Gastroesophageal sphincter (tissue), 4 donors: ENCODE results near the gene PFN2. TPM values are rescaled to one million over a fixed set of nuclear protein-coding genes. Genes with fewer than 3 reads are reported as not detected.

Experiments used
- ATAC-seq: fragments of 150-250 bp; one replicate; pipeline ENCODE4 v1.9.1; 2016; ENCODE audit warnings: mild to moderate bottlenecking, moderate library complexity
- H3K27ac ChIP-seq, 4 donors: fragments of 200-600 bp; sonication (generic) in 3 of 4; 1 replicate in 3 of 4; 2 replicates in 1 of 4; pipeline ENCODE4 v1.5.1; 2016 to 2019
- H3K27me3 ChIP-seq: fragments of 200-600 bp; sonication (generic); one replicate; pipeline ENCODE4 v1.5.1; 2019
- H3K36me3 ChIP-seq, 2 donors: fragments of 200-600 bp; sonication (generic); one replicate each; pipeline ENCODE4 v1.5.1; 2019; ENCODE audit warnings: control low read depth in 1 of 2
- H3K4me1 ChIP-seq, 3 donors: fragments of 200-600 bp; sonication (generic); 1 replicate in 2 of 3; 2 replicates in 1 of 3; pipeline ENCODE4 v1.5.1; 2016 to 2019; ENCODE audit warnings: control low read depth in 2 of 3
- H3K4me3 ChIP-seq, 2 donors: fragments of 200-600 bp; sonication (generic); one replicate each; pipeline ENCODE4 v1.5.1; 2019; ENCODE audit warnings: mild to moderate bottlenecking in 1 of 2, moderate library complexity in 1 of 2
- H3K9me3 ChIP-seq, 3 donors: fragments of 200-600 bp; sonication (generic); one replicate each; pipeline ENCODE4 v1.5.1; 2017 to 2019; ENCODE audit warnings: control low read depth in 2 of 3
- EP300 ChIP-seq: sonication (generic); formaldehyde crosslinking; IDR thresholded peaks from one replicate; pipeline ENCODE4 v1.6.1; 2017; ENCODE audit warnings: antibody characterized with exemption, mild to moderate bottlenecking
- POLR2A ChIP-seq, 2 donors: fragments of 450-650 bp; IDR thresholded peaks; one replicate each; pipeline ENCODE4 v1.6.1; 2017; ENCODE audit warnings: antibody characterized with exemption in 2 of 2, mild to moderate bottlenecking in 2 of 2, moderate library complexity in 1 of 2
- POLR2AphosphoS5 ChIP-seq: sonication (generic); formaldehyde crosslinking; IDR thresholded peaks from one replicate; pipeline ENCODE4 v1.6.1; 2017; ENCODE audit warnings: antibody characterized with exemption
- WGBS, 2 donors: methylation state at CpG; one replicate each; pipeline ENCODE4 v1.1.5; 2018; ENCODE audit warnings: low coverage in 1 of 2; 5-methylcytosine and 5-hydroxymethylcytosine counted together
- total RNA-seq, 4 donors: library from RNA; depleted of rRNA; stranded (reverse); fragments of >200 nt; gene quantifications; one replicate each; pipeline ENCODE4 v1.1.0, GENCODE V29; 2016
- TF ChIP-seq, protein P1 (sequence below), 4 experiments: fragments of 200-600 bp in 2 of 4; fragments of 450-650 bp in 2 of 4; sonication (generic) in 1 of 4; IDR thresholded peaks; one replicate each; pipeline ENCODE4 v1.5.1; 2017 to 2019; ENCODE audit warnings: antibody characterized with exemption in 4 of 4, mild to moderate bottlenecking in 2 of 4, moderate library complexity in 2 of 4

The PFN2 gene
- total RNA-seq, 4 donors from 2014 or later: 43.5 to 80.6 (median 54.6) TPM

DNA sequence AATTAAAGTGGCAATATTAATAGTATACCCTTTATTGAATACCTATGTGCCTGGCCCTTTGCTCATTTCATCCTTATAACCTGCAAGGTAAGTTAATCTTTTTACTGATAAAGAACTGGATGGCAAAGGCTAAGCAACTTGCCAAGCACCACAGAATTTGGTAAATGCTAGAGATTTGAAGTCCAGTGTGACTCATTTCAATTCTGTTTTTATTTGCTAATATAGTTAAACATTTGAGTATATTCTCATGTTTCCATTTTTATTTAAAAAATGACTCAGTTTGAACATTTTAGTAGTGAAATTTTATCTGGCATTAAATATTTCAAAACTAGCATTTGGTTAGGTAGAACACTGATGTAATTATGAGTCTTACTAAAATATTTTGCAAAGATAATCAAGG lies 11.3 kb downstream of the PFN2 start:
- Histone ChIP-seq H3K27me3 (no peaks in the 10 kb centered on the region), H3K36me3 (peaks cover 0 to 18% of the 10 kb centered on the region in 2 donors), H3K27ac (no peak overlapping the region), H3K9me3 (no peaks in the 10 kb centered on the region), H3K4me3 (no peak overlapping the region), H3K4me1 (peaks cover 5 to 31% (median 5%) of the 10 kb centered on the region in 3 donors)
- TF ChIP-seq, protein P1, sequence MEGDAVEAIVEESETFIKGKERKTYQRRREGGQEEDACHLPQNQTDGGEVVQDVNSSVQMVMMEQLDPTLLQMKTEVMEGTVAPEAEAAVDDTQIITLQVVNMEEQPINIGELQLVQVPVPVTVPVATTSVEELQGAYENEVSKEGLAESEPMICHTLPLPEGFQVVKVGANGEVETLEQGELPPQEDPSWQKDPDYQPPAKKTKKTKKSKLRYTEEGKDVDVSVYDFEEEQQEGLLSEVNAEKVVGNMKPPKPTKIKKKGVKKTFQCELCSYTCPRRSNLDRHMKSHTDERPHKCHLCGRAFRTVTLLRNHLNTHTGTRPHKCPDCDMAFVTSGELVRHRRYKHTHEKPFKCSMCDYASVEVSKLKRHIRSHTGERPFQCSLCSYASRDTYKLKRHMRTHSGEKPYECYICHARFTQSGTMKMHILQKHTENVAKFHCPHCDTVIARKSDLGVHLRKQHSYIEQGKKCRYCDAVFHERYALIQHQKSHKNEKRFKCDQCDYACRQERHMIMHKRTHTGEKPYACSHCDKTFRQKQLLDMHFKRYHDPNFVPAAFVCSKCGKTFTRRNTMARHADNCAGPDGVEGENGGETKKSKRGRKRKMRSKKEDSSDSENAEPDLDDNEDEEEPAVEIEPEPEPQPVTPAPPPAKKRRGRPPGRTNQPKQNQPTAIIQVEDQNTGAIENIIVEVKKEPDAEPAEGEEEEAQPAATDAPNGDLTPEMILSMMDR (IDR thresholded peaks at IDR 0.05): no peak
- no peak for TF ChIP-seq POLR2AphosphoS5
- no peak for TF ChIP-seq POLR2A (IDR thresholded peaks at IDR 0.05)
- no peak for TF ChIP-seq EP300
- ATAC-seq: no peak

DNA sequence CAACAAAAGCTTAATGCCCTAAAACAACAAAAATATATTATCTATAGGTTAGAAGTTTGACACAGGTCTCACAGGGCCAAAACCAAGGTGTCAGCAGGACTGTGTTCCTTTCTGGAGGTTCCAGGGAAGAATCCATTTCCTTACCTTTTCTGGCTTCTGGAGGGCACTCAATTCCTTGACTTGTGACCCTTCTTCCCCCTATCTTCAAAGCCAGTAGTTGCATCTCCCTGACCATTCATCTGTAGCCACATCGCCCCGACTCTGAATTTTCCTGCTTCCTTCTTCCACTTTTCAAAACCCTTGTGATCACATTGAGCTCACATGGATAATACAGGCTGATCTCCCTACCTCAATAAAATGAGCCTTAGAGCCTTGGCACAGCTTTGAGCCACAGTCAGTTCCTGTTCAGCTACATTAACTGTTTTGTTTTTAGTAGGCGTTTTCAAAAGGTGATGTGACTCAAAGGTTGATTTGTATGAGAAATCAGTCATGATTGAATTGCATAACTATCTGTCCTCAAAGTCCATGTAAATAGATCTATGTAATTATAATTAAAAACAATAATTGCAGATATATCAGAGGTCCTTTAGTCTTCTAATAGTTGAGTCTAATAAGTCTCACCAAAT lies 12.4 kb downstream of the PFN2 start:
- no peak overlapping the region for H3K27ac ChIP-seq
- peaks cover 0 to 22% (median 4%) of the 10 kb centered on the region in 3 donors for H3K4me1 ChIP-seq
- H3K9me3 ChIP-seq: no peaks in the 10 kb centered on the region
- 74 to 100% methylated on average over 3 of the region's 3 CpGs for WGBS, 2 donors
- no peak for ATAC-seq
- no peak for TF ChIP-seq POLR2A (IDR thresholded peaks at IDR 0.05)
- no peak for TF ChIP-seq POLR2AphosphoS5
- TF ChIP-seq, protein P1 (IDR thresholded peaks at IDR 0.05): no peak
- no peak for TF ChIP-seq EP300
- H3K36me3 ChIP-seq: peaks cover 0 to 18% of the 10 kb centered on the region in 2 donors
- no peak overlapping the region for H3K4me3 ChIP-seq
- H3K27me3 ChIP-seq: no peaks in the 10 kb centered on the region

DNA sequence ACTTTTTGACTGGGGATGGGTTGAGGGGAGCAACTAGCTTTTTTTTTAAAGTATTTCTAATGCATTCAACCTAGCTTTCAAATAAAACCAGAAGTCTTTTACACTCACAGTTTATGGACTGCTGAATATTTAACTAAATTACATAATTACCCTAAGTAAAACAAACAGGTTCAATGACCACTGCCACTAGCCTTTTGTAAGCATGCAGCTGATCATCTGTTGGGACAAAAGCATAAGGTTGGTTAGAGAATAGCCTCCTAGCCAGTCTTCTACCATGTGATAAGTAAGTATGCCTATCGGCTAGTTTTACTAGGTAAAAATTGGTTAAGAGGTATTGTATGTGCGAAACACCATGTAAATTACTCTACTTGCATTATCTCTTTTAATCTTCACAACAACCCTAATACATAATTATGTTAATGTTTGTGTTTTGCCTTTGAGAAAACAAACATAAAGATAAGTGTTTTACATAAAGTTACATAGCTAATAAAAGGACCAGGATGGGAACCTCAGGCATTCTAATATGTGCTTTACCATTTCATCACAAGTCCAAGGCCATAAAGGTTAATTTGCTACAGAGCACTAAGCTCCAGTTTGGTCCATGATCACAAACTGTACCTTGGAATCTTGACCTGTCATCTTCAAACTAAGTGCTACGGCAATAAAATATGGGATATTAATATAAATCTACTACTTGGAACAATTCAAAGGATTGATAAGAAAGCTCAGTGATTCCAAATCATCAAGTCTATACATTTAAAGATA lies 13.2 kb downstream of the PFN2 start:
- 94 to 96% methylated on average over 3 of the region's 3 CpGs for WGBS, 2 donors

DNA sequence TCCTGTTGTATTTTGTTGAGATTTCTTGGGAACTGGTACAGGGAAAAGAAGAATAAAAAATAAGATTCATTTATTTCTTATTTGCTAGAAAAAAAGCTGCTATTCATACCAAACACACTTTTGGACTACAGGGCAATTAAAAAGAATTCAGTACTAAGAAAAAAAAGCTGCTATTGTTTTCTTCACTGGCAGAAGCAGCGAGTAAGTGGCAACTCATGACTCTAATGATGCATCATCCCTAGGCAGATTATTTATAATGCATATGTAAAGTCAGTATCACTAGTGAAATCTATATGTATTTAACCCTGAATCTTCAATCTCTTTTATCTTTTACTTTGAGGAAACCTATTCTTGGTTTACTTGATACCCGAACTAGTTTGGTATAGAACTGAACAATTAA lies 15.2 kb downstream of the PFN2 start:
- no peak for TF ChIP-seq POLR2AphosphoS5
- no peak for ATAC-seq
- H3K27ac ChIP-seq: no peak overlapping the region
- H3K9me3 ChIP-seq: no peaks in the 10 kb centered on the region
- WGBS, 2 donors: 64 to 83% methylated on average over 2 of the region's 2 CpGs
- peaks cover 0 to 21% (median 4%) of the 10 kb centered on the region in 3 donors for H3K4me1 ChIP-seq
- H3K27me3 ChIP-seq: no peaks in the 10 kb centered on the region
- peaks cover 0 to 7% of the 10 kb centered on the region in 2 donors for H3K36me3 ChIP-seq
- no peak overlapping the region for H3K4me3 ChIP-seq

More for the DNA sequence above, 13.2 kb downstream of the PFN2 start:
- no peak for ATAC-seq
- no peaks in the 10 kb centered on the region for H3K9me3 ChIP-seq
- H3K27ac ChIP-seq: no peak overlapping the region
- H3K4me1 ChIP-seq: peaks cover 0 to 21% (median 4%) of the 10 kb centered on the region in 3 donors
- H3K27me3 ChIP-seq: no peaks in the 10 kb centered on the region
- H3K4me3 ChIP-seq: no peak overlapping the region
- H3K36me3 ChIP-seq: peaks cover 0 to 18% of the 10 kb centered on the region in 2 donors
- TF ChIP-seq POLR2AphosphoS5 (no peak), POLR2A (IDR thresholded peaks at IDR 0.05) (no peak), EP300 (no peak)
- TF ChIP-seq, protein P1 (IDR thresholded peaks at IDR 0.05): no peak

DNA sequence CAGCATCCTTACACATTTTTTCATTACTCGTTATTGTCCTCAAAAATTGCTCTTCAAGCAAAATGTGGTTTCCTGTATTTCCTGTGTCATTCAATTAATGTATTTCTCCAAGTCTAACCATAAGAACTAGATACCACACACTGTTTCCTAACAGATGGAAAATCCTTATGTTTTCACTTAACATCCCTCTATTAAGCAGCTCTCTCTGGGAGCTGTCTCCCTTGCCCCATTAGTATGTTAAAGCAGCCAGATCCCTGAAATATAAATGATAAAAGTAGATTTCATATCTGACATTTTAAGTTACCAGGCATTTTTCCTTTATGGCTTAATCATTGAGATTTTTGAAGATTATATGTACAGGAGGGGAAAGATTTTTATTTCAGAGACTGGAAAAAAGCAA lies 15.9 kb downstream of the PFN2 start:
- ATAC-seq: no peak
- WGBS, 2 donors: 43 to 83% methylated on average over 1 of the region's 1 CpG

More for the DNA sequence above, 15.9 kb downstream of the PFN2 start:
- Histone ChIP-seq H3K4me3 (no peak overlapping the region), H3K36me3 (peaks cover 0 to under 1% of the 10 kb centered on the region in 2 donors), H3K9me3 (no peaks in the 10 kb centered on the region), H3K27ac (no peak overlapping the region), H3K4me1 (peaks cover 0 to 21% (median 4%) of the 10 kb centered on the region in 3 donors), H3K27me3 (no peaks in the 10 kb centered on the region)
- no peak for TF ChIP-seq EP300
- no peak for TF ChIP-seq POLR2A (IDR thresholded peaks at IDR 0.05)
- TF ChIP-seq, protein P1 (IDR thresholded peaks at IDR 0.05): no peak
- no peak for TF ChIP-seq POLR2AphosphoS5
